Measurements from ENCODE around the gene SF3B6. TPM values are rescaled to one million over a fixed set of nuclear protein-coding genes. Genes with fewer than 3 reads are reported as not detected.

Gene SF3B6
- total and polyA plus RNA-seq, 9 of the 15 experiments (the other 6 are each of a cell fraction or from before 2014, with no cell fraction given), result 146 to 591 (median 295) TPM

DNA sequence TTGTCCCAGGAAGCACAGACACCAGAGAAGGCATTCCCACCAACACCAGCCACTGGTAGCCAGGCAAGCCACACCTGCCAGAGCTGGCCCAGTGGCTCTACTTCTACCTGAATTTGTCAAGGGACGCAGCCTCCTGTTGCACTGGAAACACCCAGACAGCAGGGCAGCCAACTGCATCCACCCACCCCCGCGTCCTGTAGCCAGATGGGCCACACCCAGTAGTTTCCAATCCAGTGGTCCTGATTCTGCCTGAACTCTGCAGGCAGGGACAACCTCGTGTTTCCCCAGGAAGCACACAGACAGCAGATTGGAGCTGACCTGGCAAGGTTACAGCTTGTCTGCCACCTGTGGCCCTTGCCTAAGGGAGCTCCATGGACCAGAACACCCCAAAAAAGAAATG, 28.8 kb upstream of the SF3B6 start (continued):
- TF ChIP-seq, protein P1, sequence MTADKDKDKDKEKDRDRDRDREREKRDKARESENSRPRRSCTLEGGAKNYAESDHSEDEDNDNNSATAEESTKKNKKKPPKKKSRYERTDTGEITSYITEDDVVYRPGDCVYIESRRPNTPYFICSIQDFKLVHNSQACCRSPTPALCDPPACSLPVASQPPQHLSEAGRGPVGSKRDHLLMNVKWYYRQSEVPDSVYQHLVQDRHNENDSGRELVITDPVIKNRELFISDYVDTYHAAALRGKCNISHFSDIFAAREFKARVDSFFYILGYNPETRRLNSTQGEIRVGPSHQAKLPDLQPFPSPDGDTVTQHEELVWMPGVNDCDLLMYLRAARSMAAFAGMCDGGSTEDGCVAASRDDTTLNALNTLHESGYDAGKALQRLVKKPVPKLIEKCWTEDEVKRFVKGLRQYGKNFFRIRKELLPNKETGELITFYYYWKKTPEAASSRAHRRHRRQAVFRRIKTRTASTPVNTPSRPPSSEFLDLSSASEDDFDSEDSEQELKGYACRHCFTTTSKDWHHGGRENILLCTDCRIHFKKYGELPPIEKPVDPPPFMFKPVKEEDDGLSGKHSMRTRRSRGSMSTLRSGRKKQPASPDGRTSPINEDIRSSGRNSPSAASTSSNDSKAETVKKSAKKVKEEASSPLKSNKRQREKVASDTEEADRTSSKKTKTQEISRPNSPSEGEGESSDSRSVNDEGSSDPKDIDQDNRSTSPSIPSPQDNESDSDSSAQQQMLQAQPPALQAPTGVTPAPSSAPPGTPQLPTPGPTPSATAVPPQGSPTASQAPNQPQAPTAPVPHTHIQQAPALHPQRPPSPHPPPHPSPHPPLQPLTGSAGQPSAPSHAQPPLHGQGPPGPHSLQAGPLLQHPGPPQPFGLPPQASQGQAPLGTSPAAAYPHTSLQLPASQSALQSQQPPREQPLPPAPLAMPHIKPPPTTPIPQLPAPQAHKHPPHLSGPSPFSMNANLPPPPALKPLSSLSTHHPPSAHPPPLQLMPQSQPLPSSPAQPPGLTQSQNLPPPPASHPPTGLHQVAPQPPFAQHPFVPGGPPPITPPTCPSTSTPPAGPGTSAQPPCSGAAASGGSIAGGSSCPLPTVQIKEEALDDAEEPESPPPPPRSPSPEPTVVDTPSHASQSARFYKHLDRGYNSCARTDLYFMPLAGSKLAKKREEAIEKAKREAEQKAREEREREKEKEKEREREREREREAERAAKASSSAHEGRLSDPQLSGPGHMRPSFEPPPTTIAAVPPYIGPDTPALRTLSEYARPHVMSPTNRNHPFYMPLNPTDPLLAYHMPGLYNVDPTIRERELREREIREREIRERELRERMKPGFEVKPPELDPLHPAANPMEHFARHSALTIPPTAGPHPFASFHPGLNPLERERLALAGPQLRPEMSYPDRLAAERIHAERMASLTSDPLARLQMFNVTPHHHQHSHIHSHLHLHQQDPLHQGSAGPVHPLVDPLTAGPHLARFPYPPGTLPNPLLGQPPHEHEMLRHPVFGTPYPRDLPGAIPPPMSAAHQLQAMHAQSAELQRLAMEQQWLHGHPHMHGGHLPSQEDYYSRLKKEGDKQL (CRISPR knock-in tag; IDR thresholded peaks at IDR 0.05; ENCODE audit: borderline replicate concordance), result no peak
- TF ChIP-seq TEAD1 (CRISPR knock-in tag; IDR thresholded peaks at IDR 0.05), result no peak

DNA sequence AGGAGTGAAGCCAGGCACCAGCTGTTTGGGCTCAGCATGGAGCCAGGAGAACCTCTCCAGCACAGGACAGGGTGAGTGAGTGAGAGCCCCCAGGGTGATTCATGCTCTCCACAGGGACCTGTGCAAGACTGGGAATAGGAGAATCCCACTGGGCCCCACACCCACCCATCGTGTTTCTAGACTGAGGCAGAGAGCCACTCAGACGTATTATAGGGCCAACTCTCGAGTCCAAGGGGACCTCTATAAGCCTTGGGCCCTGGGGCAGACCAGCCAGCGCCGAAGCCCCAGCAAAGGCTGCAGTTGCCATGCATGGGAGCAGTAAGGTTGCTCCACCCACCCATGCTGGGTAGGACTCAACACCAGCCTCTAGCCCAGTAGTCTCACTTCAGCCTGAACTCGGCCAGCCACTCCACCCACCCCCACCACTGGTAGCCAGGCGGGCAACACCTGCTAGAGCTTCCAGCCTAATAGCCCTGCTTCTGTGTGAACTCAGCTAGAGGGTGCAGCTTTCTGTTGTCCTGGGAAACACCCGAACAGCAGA, 28.1 kb upstream of the SF3B6 start:
- Histone ChIP-seq H3K79me2 (ENCODE audit: control insufficient read depth, insufficient read depth, low read length) (no peaks in the 10 kb centered on the region), H3K27me3 (ENCODE audit: control insufficient read depth in 2 of 2, insufficient read depth in 2 of 2, low read length in 2 of 2) (peaks cover 0 to 6% of the 10 kb centered on the region in 2 experiments; a peak in 1 of 5 replicates), H3K36me3 (ENCODE audit: control insufficient read depth, insufficient read depth, low read length) (no peaks in the 10 kb centered on the region), H3K9me3 (replicated peaks; ENCODE audit: control insufficient read depth, insufficient read depth, low read depth, low read length) (no peaks in the 10 kb centered on the region), H2AFZ (ENCODE audit: low read depth, low read length) (no peak overlapping the region), H3K4me3 (no peak overlapping the region), H3K9ac (ENCODE audit: insufficient read depth in 1 of 2, low read depth in 2 of 2, low read length in 2 of 2) (peak overlapping the region in 1 of 2 experiments; percentile 74; a peak in 2 of 4 replicates), H3K4me1 (replicated peaks in 1 of 2; ENCODE audit: control insufficient read depth in 2 of 2, insufficient read depth in 2 of 2, low read length in 2 of 2) (peaks cover 0 to 4% of the 10 kb centered on the region in 2 experiments; a peak in 2 of 5 replicates), H3K27ac (ENCODE audit: extremely low read depth, low read depth, low read length) (no peak overlapping the region), H3K9me1 (ENCODE audit: control insufficient read depth, insufficient read depth, low read length) (no peaks in the 10 kb centered on the region), H4K20me1 (replicated peaks; ENCODE audit: control insufficient read depth, insufficient read depth, low read length) (no peaks in the 10 kb centered on the region), H3K4me2 (ENCODE audit: insufficient read depth, low read length) (no peak overlapping the region)
- no TSS peak for BruUV-seq (replicated peaks)
- FAIRE-seq (no peak), DNase-seq (ENCODE audit: extremely low read depth in 1 of 4, low spot score in 3 of 4) (no peak), ATAC-seq (peak; percentile 45)
- intact Hi-C loops (cut with micrococcal nuclease), result no loop called here
- 39% methylated on average over 8 of the region's 8 CpGs for WGBS (ENCODE audit: insufficient coverage, low coverage, missing lambda C conversion rate)
- ChIA-PET CTCF (ENCODE audit: low intra/inter-chr PET ratio) (no interaction called here), POLR2A (interaction anchor here (0.6 to 1.1 kb wide), 5 partner anchors 15 to 102 kb away, joined by 3 to 4 read pairs (median 3); partner anchors contain the start of gene PFN4)
- in situ Hi-C loops (cut with MboI), result no loop called here
- no peak for TF ChIP-seq PURB (CRISPR knock-in tag; IDR thresholded peaks at IDR 0.05; ENCODE audit: low read depth)
- TF ChIP-seq ARID1B (IDR thresholded peaks at IDR 0.05), result no peak
- no peak for TF ChIP-seq FOXP1 (CRISPR knock-in tag; IDR thresholded peaks at IDR 0.05)
- TF ChIP-seq, protein P2, sequence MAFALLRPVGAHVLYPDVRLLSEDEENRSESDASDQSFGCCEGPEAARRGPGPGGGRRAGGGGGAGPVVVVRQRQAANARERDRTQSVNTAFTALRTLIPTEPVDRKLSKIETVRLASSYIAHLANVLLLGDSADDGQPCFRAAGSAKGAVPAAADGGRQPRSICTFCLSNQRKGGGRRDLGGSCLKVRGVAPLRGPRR (CRISPR knock-in tag; IDR thresholded peaks at IDR 0.05), result no peak
- no peak for TF ChIP-seq ZNF431 (CRISPR knock-in tag; IDR thresholded peaks at IDR 0.05)
- TF ChIP-seq FOXJ2 (tag; IDR thresholded peaks at IDR 0.05), result no peak
- no peak for TF ChIP-seq SMAD2 (IDR thresholded peaks at IDR 0.05; ENCODE audit: low read depth, low read length)
- no peak for TF ChIP-seq IFI16 (CRISPR knock-in tag; IDR thresholded peaks at IDR 0.05)
- no peak for TF ChIP-seq RCOR1 (IDR thresholded peaks at IDR 0.05; ENCODE audit: borderline replicate concordance in 1 of 2, low read depth in 2 of 2, low read length in 2 of 2)
- TF ChIP-seq ZBTB7A (IDR thresholded peaks at IDR 0.05; ENCODE audit: borderline replicate concordance, control insufficient read depth, low read depth, low read length), result no peak
- TF ChIP-seq ZBTB17 (CRISPR knock-in tag; IDR thresholded peaks at IDR 0.05), result no peak
- no peak for TF ChIP-seq ZNF134 (CRISPR knock-in tag; conservative IDR thresholded peaks at IDR 0.05)

All from K562 (cell line).